ENCODE measurements around the gene UNC119B. TPM values are rescaled to one million over a fixed set of nuclear protein-coding genes. Genes with fewer than 3 reads are reported as not detected.

Gene UNC119B
- total and polyA plus RNA-seq, 3 experiments from 2014 or later: 8.8 to 30.5 (median 29.8) TPM

- peaks cover 17% of the 10 kb centered on the region for H3K36me3 ChIP-seq (ENCODE audit: insufficient read depth, low read length)
- peak overlapping the region in 6 of 7 donors; percentile 86 to 94 (median 90) for H3K4me3 Mint-ChIP-seq
- peak overlapping the region; percentile 75 for H3K4me3 ChIP-seq (ENCODE audit: low read length)
- H3K4me1 ChIP-seq (ENCODE audit: insufficient read depth, low read length): peaks cover 30% of the 10 kb centered on the region
- peak overlapping the region in 1 of 8 donors; percentile 23 for H3K27ac Mint-ChIP-seq
- no peak for DNase-seq
- H3K9me3 ChIP-seq (ENCODE audit: low read length): no peaks in the 10 kb centered on the region
- peaks cover 2 to 27% (median 2%) of the 10 kb centered on the region in 3 donors for H3K36me3 Mint-ChIP-seq
- no peaks in the 10 kb centered on the region for H3K9me3 Mint-ChIP-seq
- H3K4me1 Mint-ChIP-seq: peaks cover 52 to 64% (median 52%) of the 10 kb centered on the region in 3 donors
- no peaks in the 10 kb centered on the region for H3K27me3 ChIP-seq (ENCODE audit: insufficient read depth, low read length, poor library complexity, severe bottlenecking)
- POLR2A ChIA-PET: no interaction called here
- CTCF ChIA-PET: interaction anchor here (0.9 to 1.6 kb wide), 2 partner anchors 22 to 40 kb away, joined by 4 to 7 read pairs; no protein-coding TSS in a partner anchor
- peaks cover 0 to 2% of the 10 kb centered on the region in 2 donors for H3K27me3 Mint-ChIP-seq
- H3K27ac ChIP-seq (ENCODE audit: low read depth, low read length): no peak overlapping the region
Measured at GRCh38 chr12:120689397-120690082, 20.7 kb upstream of the UNC119B start.

- POLR2A ChIA-PET: no interaction called here
- Histone ChIP-seq H3K4me1 (ENCODE audit: insufficient read depth, low read length) (peaks cover 30% of the 10 kb centered on the region), H3K27me3 (ENCODE audit: insufficient read depth, low read length, poor library complexity, severe bottlenecking) (no peaks in the 10 kb centered on the region), H3K36me3 (ENCODE audit: insufficient read depth, low read length) (peaks cover 22% of the 10 kb centered on the region), H3K9me3 (ENCODE audit: low read length) (no peaks in the 10 kb centered on the region), H3K27ac (ENCODE audit: low read depth, low read length) (no peak overlapping the region), H3K4me3 (ENCODE audit: low read length) (no peak overlapping the region)
- DNase-seq: no peak
- Mint-ChIP-seq H3K4me1 (peaks cover 52 to 64% (median 52%) of the 10 kb centered on the region in 3 donors), H3K36me3 (peaks cover 5 to 32% (median 7%) of the 10 kb centered on the region in 3 donors), H3K27me3 (peaks cover 0 to 2% of the 10 kb centered on the region in 2 donors), H3K4me3 (peak overlapping the region in 1 of 7 donors; percentile 92), H3K27ac (no peak overlapping the region), H3K9me3 (no peaks in the 10 kb centered on the region)
- CTCF ChIA-PET: interaction anchor here (1.6 kb wide), 1 partner anchor 21 kb away, joined by 4 read pairs; no protein-coding TSS in a partner anchor
Measured at GRCh38 chr12:120690083-120690450, 20.2 kb upstream of the UNC119B start.

GRCh38 chr12:120690978-120691377 is 19.3 kb upstream of the UNC119B start:
- POLR2A ChIA-PET: no interaction called here
- Histone ChIP-seq H3K9me3 (ENCODE audit: low read length) (no peaks in the 10 kb centered on the region), H3K4me1 (ENCODE audit: insufficient read depth, low read length) (peaks cover 27% of the 10 kb centered on the region), H3K4me3 (ENCODE audit: low read length) (no peak overlapping the region), H3K27me3 (ENCODE audit: insufficient read depth, low read length, poor library complexity, severe bottlenecking) (no peaks in the 10 kb centered on the region), H3K36me3 (ENCODE audit: insufficient read depth, low read length) (peaks cover 31% of the 10 kb centered on the region), H3K27ac (ENCODE audit: low read depth, low read length) (no peak overlapping the region)
- no peak for DNase-seq
- Mint-ChIP-seq H3K9me3 (no peaks in the 10 kb centered on the region), H3K4me3 (peak overlapping the region in 1 of 7 donors; percentile 41), H3K4me1 (peaks cover 52 to 64% (median 52%) of the 10 kb centered on the region in 3 donors), H3K27ac (peak overlapping the region in 1 of 8 donors; percentile 56), H3K36me3 (peaks cover 7 to 41% (median 9%) of the 10 kb centered on the region in 3 donors), H3K27me3 (peaks cover 0 to 2% of the 10 kb centered on the region in 2 donors)
- CTCF ChIA-PET: no interaction called here

- H3K27ac ChIP-seq (ENCODE audit: low read depth, low read length): no peak overlapping the region
- POLR2A ChIA-PET: no interaction called here
- no peak for DNase-seq
- H3K4me3 Mint-ChIP-seq: peak overlapping the region in 1 of 7 donors; percentile 6
- H3K4me1 Mint-ChIP-seq: peaks cover 51 to 63% (median 52%) of the 10 kb centered on the region in 3 donors
- peaks cover 43% of the 10 kb centered on the region for H3K36me3 ChIP-seq (ENCODE audit: insufficient read depth, low read length)
- H3K9me3 Mint-ChIP-seq: no peaks in the 10 kb centered on the region
- peaks cover 0 to 2% of the 10 kb centered on the region in 2 donors for H3K27me3 Mint-ChIP-seq
- H3K36me3 Mint-ChIP-seq: peaks cover 9 to 51% (median 19%) of the 10 kb centered on the region in 3 donors
- peak overlapping the region in 3 of 8 donors; percentile 10 to 66 (median 57) for H3K27ac Mint-ChIP-seq
- no peaks in the 10 kb centered on the region for H3K27me3 ChIP-seq (ENCODE audit: insufficient read depth, low read length, poor library complexity, severe bottlenecking)
- peaks cover 25% of the 10 kb centered on the region for H3K4me1 ChIP-seq (ENCODE audit: insufficient read depth, low read length)
- no peak overlapping the region for H3K4me3 ChIP-seq (ENCODE audit: low read length)
- CTCF ChIA-PET: interaction anchor here (1.6 kb wide), 1 partner anchor 18 kb away, joined by 3 read pairs; the partner anchor contains the start of gene UNC119B
- H3K9me3 ChIP-seq (ENCODE audit: low read length): no peaks in the 10 kb centered on the region
Measured at GRCh38 chr12:120692524-120693033, 17.7 kb upstream of the UNC119B start.

- CTCF ChIA-PET: interaction anchor here (0.5 to 1.2 kb wide), 2 partner anchors 47 to 207 kb away, joined by 3 read pairs; no protein-coding TSS in a partner anchor
- Histone ChIP-seq H3K4me3 (ENCODE audit: low read length) (no peak overlapping the region), H3K4me1 (ENCODE audit: insufficient read depth, low read length) (peaks cover 16% of the 10 kb centered on the region), H3K27me3 (ENCODE audit: insufficient read depth, low read length, poor library complexity, severe bottlenecking) (no peaks in the 10 kb centered on the region), H3K9me3 (ENCODE audit: low read length) (no peaks in the 10 kb centered on the region), H3K27ac (ENCODE audit: low read depth, low read length) (no peak overlapping the region), H3K36me3 (ENCODE audit: insufficient read depth, low read length) (peaks cover 55% of the 10 kb centered on the region)
- Mint-ChIP-seq H3K27me3 (peaks cover 0 to under 1% of the 10 kb centered on the region in 2 donors), H3K9me3 (no peaks in the 10 kb centered on the region), H3K27ac (peak overlapping the region in 2 of 8 donors; percentile 27 to 36), H3K4me3 (peak overlapping the region in 1 of 7 donors; percentile 54), H3K4me1 (peaks cover 38 to 51% (median 39%) of the 10 kb centered on the region in 3 donors), H3K36me3 (peaks cover 9 to 64% (median 20%) of the 10 kb centered on the region in 3 donors)
- DNase-seq: no peak
- POLR2A ChIA-PET: no interaction called here
Measured at GRCh38 chr12:120693848-120694247, 16.4 kb upstream of the UNC119B start.

- DNase-seq: no peak
- Histone ChIP-seq H3K27me3 (ENCODE audit: insufficient read depth, low read length, poor library complexity, severe bottlenecking) (no peaks in the 10 kb centered on the region), H3K4me3 (ENCODE audit: low read length) (no peak overlapping the region), H3K9me3 (ENCODE audit: low read length) (no peaks in the 10 kb centered on the region), H3K36me3 (ENCODE audit: insufficient read depth, low read length) (peaks cover 67% of the 10 kb centered on the region), H3K4me1 (ENCODE audit: insufficient read depth, low read length) (peaks cover 6% of the 10 kb centered on the region), H3K27ac (ENCODE audit: low read depth, low read length) (no peak overlapping the region)
- H3K36me3 Mint-ChIP-seq: peaks cover 9 to 90% (median 27%) of the 10 kb centered on the region in 3 donors
- H3K27me3 Mint-ChIP-seq: no peaks in the 10 kb centered on the region
- ChIA-PET POLR2A (no interaction called here), CTCF (interaction anchor here (4.1 kb wide), 1 partner anchor 49 kb away, joined by 19 read pairs; no protein-coding TSS in a partner anchor)
- no peaks in the 10 kb centered on the region for H3K9me3 Mint-ChIP-seq
- peaks cover 12 to 23% (median 18%) of the 10 kb centered on the region in 3 donors for H3K4me1 Mint-ChIP-seq
- H3K4me3 Mint-ChIP-seq: no peak overlapping the region
- H3K27ac Mint-ChIP-seq: no peak overlapping the region
Measured at GRCh38 chr12:120696626-120697025, 13.6 kb upstream of the UNC119B start.

- Mint-ChIP-seq H3K36me3 (peaks cover 9 to 95% (median 30%) of the 10 kb centered on the region in 3 donors), H3K9me3 (no peaks in the 10 kb centered on the region), H3K4me3 (peak overlapping the region in 1 of 7 donors; percentile 75), H3K4me1 (peaks cover 7 to 18% (median 14%) of the 10 kb centered on the region in 3 donors), H3K27me3 (no peaks in the 10 kb centered on the region), H3K27ac (no peak overlapping the region)
- H3K27ac ChIP-seq (ENCODE audit: low read depth, low read length): no peak overlapping the region
- CTCF ChIA-PET: interaction anchor here (4.1 kb wide), 1 partner anchor 49 kb away, joined by 19 read pairs; no protein-coding TSS in a partner anchor
- H3K27me3 ChIP-seq (ENCODE audit: insufficient read depth, low read length, poor library complexity, severe bottlenecking): no peaks in the 10 kb centered on the region
- peaks cover 67% of the 10 kb centered on the region for H3K36me3 ChIP-seq (ENCODE audit: insufficient read depth, low read length)
- POLR2A ChIA-PET: no interaction called here
- no peak for DNase-seq
- no peak overlapping the region for H3K4me3 ChIP-seq (ENCODE audit: low read length)
- H3K4me1 ChIP-seq (ENCODE audit: insufficient read depth, low read length): peaks cover 2% of the 10 kb centered on the region
- H3K9me3 ChIP-seq (ENCODE audit: low read length): no peaks in the 10 kb centered on the region
Measured at GRCh38 chr12:120697344-120697743, 12.9 kb upstream of the UNC119B start.

GRCh38 chr12:120698665-120699064 is 11.6 kb upstream of the UNC119B start:
- POLR2A ChIA-PET: no interaction called here
- H3K36me3 ChIP-seq (ENCODE audit: insufficient read depth, low read length): peaks cover 61% of the 10 kb centered on the region
- no peaks in the 10 kb centered on the region for H3K27me3 ChIP-seq (ENCODE audit: insufficient read depth, low read length, poor library complexity, severe bottlenecking)
- H3K9me3 ChIP-seq (ENCODE audit: low read length): no peaks in the 10 kb centered on the region
- CTCF ChIA-PET: interaction anchor here (1.7 to 4.1 kb wide), 2 partner anchors 13 to 51 kb away, joined by 4 to 19 read pairs; no protein-coding TSS in a partner anchor
- peaks cover 0 to under 1% of the 10 kb centered on the region in 2 donors for H3K27me3 Mint-ChIP-seq
- peak overlapping the region in 1 of 8 donors; percentile 94 for H3K27ac Mint-ChIP-seq
- H3K36me3 Mint-ChIP-seq: peaks cover 9 to 93% (median 28%) of the 10 kb centered on the region in 3 donors
- H3K27ac ChIP-seq (ENCODE audit: low read depth, low read length): no peak overlapping the region
- H3K9me3 Mint-ChIP-seq: no peaks in the 10 kb centered on the region
- no peak for DNase-seq
- H3K4me1 Mint-ChIP-seq: peaks cover 0 to 5% (median 4%) of the 10 kb centered on the region in 3 donors
- no peaks in the 10 kb centered on the region for H3K4me1 ChIP-seq (ENCODE audit: insufficient read depth, low read length)
- H3K4me3 ChIP-seq (ENCODE audit: low read length): no peak overlapping the region
- no peak overlapping the region for H3K4me3 Mint-ChIP-seq

All from CD8-positive, alpha-beta memory T cell (primary cell).